ENCODE data around the gene GRHPR.

The GRHPR gene

DNA sequence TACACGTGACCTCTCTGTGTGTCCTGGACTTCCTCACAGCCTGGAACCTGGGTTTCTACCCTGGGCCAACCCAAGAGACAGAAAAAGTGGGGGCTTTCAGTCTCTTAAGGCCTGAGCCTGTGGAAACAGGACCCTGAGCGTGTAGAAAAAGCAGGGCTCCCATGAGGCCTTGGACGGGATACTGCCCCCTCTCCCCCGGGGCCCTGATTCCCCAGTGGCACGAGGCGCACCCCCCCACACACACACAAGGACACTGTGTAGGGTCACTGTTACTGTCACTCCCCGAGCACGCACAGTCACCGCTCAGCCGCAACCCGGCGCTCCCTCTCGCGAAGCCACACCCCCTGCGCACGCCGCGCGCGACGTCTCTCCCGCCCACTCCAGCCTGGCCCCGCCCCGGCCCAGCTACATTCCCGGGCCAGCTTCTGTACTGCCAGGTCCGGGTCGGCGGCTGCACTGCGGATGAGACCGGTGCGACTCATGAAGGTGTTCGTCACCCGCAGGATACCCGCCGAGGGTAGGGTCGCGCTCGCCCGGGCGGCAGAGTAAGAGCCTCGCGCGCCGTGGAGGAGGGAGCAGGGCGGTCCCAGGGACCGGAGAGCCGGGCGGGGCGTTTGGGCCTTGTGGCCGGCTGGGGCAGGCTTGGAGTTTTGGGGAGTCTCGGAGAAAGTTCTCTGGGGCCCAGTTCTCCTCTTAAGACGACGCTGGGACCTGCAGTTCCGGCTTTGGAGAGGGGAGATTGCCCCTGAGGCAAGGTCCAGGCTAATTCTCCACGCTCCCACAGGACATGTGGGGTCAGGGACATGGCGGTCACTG lies at the start of gene GRHPR:
TSS of gene GRHPR (plus strand) at position 408 of the 816 bp plus-strand sequence. CDS start at position 463, 55 bp downstream.
- TF ChIP-seq ZFX (IDR thresholded peaks at IDR 0.05): peak; percentile 93; the same call in 1 of the 2 replicates
- TF ChIP-seq, protein P1, sequence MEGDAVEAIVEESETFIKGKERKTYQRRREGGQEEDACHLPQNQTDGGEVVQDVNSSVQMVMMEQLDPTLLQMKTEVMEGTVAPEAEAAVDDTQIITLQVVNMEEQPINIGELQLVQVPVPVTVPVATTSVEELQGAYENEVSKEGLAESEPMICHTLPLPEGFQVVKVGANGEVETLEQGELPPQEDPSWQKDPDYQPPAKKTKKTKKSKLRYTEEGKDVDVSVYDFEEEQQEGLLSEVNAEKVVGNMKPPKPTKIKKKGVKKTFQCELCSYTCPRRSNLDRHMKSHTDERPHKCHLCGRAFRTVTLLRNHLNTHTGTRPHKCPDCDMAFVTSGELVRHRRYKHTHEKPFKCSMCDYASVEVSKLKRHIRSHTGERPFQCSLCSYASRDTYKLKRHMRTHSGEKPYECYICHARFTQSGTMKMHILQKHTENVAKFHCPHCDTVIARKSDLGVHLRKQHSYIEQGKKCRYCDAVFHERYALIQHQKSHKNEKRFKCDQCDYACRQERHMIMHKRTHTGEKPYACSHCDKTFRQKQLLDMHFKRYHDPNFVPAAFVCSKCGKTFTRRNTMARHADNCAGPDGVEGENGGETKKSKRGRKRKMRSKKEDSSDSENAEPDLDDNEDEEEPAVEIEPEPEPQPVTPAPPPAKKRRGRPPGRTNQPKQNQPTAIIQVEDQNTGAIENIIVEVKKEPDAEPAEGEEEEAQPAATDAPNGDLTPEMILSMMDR (conservative IDR thresholded peaks at IDR 0.05): no peak
- peak within 1 kb of the TSS; percentile 96 for H3K27ac ChIP-seq

DNA sequence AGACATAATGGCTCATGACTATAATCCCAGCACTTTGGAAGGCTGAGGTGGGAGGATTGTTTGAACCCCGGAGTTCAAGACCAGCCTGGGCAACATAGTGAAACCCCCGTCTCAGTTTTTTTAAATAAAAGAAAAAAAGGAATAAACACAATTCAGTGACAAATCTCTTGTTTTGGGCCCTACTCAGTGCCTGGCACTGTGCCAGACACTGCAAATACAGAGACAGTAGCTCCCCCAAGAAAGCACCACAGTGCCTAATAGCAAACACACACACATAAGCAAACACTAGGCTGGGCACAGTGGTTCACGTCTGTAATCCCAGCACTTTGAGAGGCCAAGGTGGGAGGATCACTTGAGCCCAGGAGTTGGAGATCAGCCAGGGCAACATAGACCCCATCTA lies 49.7 kb upstream of the GRHPR start:
- no peak overlapping the region for H3K27ac ChIP-seq
- TF ChIP-seq, protein P1 (conservative IDR thresholded peaks at IDR 0.05): no peak
- TF ChIP-seq ZFX (IDR thresholded peaks at IDR 0.05): no peak

DNA sequence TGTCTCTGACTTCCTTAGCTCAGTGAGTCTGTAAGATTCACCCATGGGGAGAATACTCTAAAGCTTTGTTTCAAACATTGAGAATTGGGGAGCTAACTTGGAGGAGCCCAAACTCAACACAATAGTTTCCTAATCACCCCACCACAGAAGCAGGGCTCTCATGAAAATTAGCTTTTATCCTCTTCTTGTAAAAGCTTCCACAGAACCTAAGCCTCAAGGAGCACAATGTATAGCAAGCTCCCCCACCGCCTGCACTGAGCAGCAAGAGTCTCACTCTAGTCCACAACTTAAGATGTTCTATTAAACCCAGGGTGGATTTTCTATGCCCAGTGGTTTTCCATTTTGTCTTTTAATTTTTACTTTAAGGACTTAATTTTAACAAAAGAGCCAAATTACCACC lies 48.9 kb upstream of the GRHPR start:
- TF ChIP-seq, protein P1 (conservative IDR thresholded peaks at IDR 0.05): no peak
- no peak for TF ChIP-seq ZFX (IDR thresholded peaks at IDR 0.05)
- no peak overlapping the region for H3K27ac ChIP-seq

- no peak for TF ChIP-seq ZFX (IDR thresholded peaks at IDR 0.05)
- TF ChIP-seq, protein P1 (conservative IDR thresholded peaks at IDR 0.05): no peak
- no peak overlapping the region for H3K27ac ChIP-seq
Observed at GRCh38 chr9:37374892-37375291, 47.6 kb upstream of the GRHPR start.

DNA sequence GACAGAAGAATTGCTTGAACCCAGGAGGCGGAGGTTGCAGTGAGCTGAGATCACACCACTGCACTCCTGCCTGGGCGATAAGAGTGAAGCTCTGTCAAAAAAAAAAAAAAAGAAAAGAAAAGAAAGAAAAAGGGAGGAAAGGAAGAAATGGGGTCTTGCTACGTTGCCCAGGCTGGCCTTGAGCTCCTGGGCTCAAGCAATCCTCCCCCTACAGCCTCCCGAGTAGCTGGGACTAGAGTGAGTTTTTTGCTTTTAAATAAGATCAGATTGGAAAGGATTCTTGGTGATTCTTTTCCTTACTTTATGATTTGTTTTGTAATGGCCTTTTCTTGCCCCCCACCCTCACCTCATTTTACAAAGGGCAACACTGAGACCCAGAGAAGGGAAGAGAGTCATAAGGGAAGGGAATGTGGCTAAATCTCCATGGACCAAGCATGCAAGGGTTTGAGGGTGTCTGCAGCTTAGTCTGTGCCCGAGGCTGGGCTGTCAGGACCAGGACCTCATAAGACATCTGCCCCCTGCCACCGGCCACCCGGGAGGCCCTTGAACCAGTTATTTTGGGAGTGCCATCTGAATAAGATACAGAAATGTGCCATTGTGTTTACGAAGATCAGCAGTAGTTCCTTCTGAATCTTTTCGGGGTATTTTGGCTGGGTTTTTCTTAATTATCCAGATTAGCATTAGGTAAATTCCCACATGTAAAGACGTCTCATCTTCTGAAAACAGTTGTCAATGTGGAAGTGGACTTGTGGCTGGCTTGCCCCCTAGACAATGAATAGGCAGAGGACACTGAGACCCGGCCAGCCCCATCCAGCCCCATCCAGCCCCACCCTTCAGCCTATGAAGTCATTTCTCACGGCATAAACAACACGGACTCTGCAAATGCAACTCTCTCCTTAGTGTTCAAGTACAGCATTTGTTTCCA lies 44.5 kb upstream of the GRHPR start:
- no peak overlapping the region for H3K27ac ChIP-seq

DNA sequence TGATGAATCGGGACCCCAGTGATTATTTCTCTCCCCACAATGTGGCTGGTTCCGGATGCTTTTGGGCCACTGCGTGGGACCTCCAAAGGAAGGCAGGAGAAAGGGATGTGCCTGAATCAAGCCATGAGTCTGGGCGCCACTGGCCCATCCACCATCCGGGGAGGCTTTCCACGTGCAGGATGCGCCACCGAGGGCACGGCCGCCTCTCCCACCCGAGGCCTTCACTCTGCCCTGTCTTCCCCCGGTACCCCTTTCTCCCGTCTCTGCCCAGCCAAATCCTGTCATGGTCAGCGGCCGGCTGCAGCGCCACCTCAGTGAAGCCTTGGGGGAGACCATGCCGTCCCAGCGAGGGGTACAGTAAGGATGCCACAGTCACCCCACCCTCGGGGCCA lies 43.9 kb upstream of the GRHPR start:
- H3K27ac ChIP-seq: no peak overlapping the region
- TF ChIP-seq ZFX (IDR thresholded peaks at IDR 0.05): no peak
- TF ChIP-seq, protein P1 (conservative IDR thresholded peaks at IDR 0.05): no peak

More for the DNA sequence above, 44.5 kb upstream of the GRHPR start:
- TF ChIP-seq, protein P1 (conservative IDR thresholded peaks at IDR 0.05): no peak
- TF ChIP-seq ZFX (IDR thresholded peaks at IDR 0.05): no peak

GRCh38 chr9:37379835-37380234 lies 42.7 kb upstream of the GRHPR start:
- H3K27ac ChIP-seq: no peak overlapping the region
- TF ChIP-seq ZFX (IDR thresholded peaks at IDR 0.05): no peak

Data from C4-2B (cell line).